Skeletal muscle cell (primary cell): ENCODE measurements around the gene NIT1.
"Not testable (repeated sequence)": the region's sequence is repeated elsewhere in the genome, so short reads cannot be mapped to it uniquely, and the experiment has no call there.

Source experiments
- DNase-seq: peaks from one replicate; pipeline ENCODE4 v3.0.0-alpha.2; 2010; ENCODE audit warnings: low read depth
- H3K4me3 ChIP-seq: 2 replicates; pipeline ENCODE4 v1.5.1; 2011; ENCODE audit warnings: low read depth, mild to moderate bottlenecking, control low read depth, low read length, moderate library complexity

NIT1 gene

GRCh38 chr1:161100556-161100955 is 17.3 kb upstream of the NIT1 start:
- no peak overlapping the region for H3K4me3 ChIP-seq
- DNase-seq = no peak

- DNase-seq = no peak
- H3K4me3 ChIP-seq = no peak overlapping the region
Observed at GRCh38 chr1:161106431-161106830, 11.5 kb upstream of the NIT1 start.

GRCh38 chr1:161111117-161111516 is 6.8 kb upstream of the NIT1 start:
- no peak overlapping the region for H3K4me3 ChIP-seq
- DNase-seq = no peak

- no peak for DNase-seq
- no peak overlapping the region for H3K4me3 ChIP-seq
Observed at GRCh38 chr1:161111527-161111926, 6.4 kb upstream of the NIT1 start.

- DNase-seq = no peak
- H3K4me3 ChIP-seq = no peak overlapping the region
Observed at GRCh38 chr1:161113915-161114314, 4.0 kb upstream of the NIT1 start.

GRCh38 chr1:161114556-161114955 is 3.3 kb upstream of the NIT1 start:
- no peak overlapping the region for H3K4me3 ChIP-seq
- DNase-seq = no peak

- H3K4me3 ChIP-seq = no peak overlapping the region
- peak; percentile 86 for DNase-seq
Observed at GRCh38 chr1:161115132-161115711, 2.7 kb upstream of the NIT1 start.

GRCh38 chr1:161115961-161116360 is 1.9 kb upstream of the NIT1 start:
- not testable (repeated sequence) for H3K4me3 ChIP-seq, DNase-seq

GRCh38 chr1:161119092-161119903 is 1.4 kb downstream of the NIT1 start:
- DNase-seq = peak; percentile 50
- peak overlapping the region; percentile 99 for H3K4me3 ChIP-seq

GRCh38 chr1:161121042-161121650 is 3.2 kb downstream of the NIT1 start:
- DNase-seq = no peak
- no peak overlapping the region for H3K4me3 ChIP-seq

- no peak for DNase-seq
- H3K4me3 ChIP-seq = no peak overlapping the region
Observed at GRCh38 chr1:161121834-161122233, 3.9 kb downstream of the NIT1 start.

- H3K4me3 ChIP-seq = no peak overlapping the region
- no peak for DNase-seq
Observed at GRCh38 chr1:161122967-161123366, 5.1 kb downstream of the NIT1 start.

- H3K4me3 ChIP-seq = no peak overlapping the region
- DNase-seq = no peak
Observed at GRCh38 chr1:161127649-161128048, 9.7 kb downstream of the NIT1 start.

- no peak overlapping the region for H3K4me3 ChIP-seq
- no peak for DNase-seq
Observed at GRCh38 chr1:161128591-161129420, 10.9 kb downstream of the NIT1 start.

- DNase-seq = no peak
- no peak overlapping the region for H3K4me3 ChIP-seq
Observed at GRCh38 chr1:161130266-161130665, 12.4 kb downstream of the NIT1 start.

- DNase-seq = no peak
- peak overlapping the region; percentile 84 for H3K4me3 ChIP-seq
Observed at GRCh38 chr1:161131523-161132409, 13.9 kb downstream of the NIT1 start.

GRCh38 chr1:161132410-161133219 is 14.7 kb downstream of the NIT1 start, which contains the start of gene DEDD:
TSS of gene DEDD (minus strand) at chr1:161132667. CDS start at chr1:161124462, 8,205 bp downstream.
- peak; percentile 89 for DNase-seq

GRCh38 chr1:161133220-161133740 is 15.4 kb downstream of the NIT1 start:
- no peak for DNase-seq
- peak overlapping the region; percentile 84 for H3K4me3 ChIP-seq

More at GRCh38 chr1:161132410-161133219, 14.7 kb downstream of the NIT1 start, which contains the start of gene DEDD:
- peak within 1 kb of the TSS; percentile 84 for H3K4me3 ChIP-seq
